ENCODE measurements around the gene PPP1R12C.
"Not testable (repeated sequence)": the region's sequence is repeated elsewhere in the genome, so short reads cannot be mapped to it uniquely, and the experiment has no call there.

Gene PPP1R12C

GRCh38 chr19:55071129-55071502 is 46.3 kb downstream of the PPP1R12C start:
- no peak for DNase-seq (ENCODE audit: low read depth)

GRCh38 chr19:55070466-55071128 is 46.8 kb downstream of the PPP1R12C start:
- DNase-seq (ENCODE audit: low read depth): no peak

- no peak for DNase-seq (ENCODE audit: low read depth)
These were observed 47.6 kb downstream of the PPP1R12C start for GRCh38 chr19:55069865-55070197.

- no peak for DNase-seq (ENCODE audit: low read depth)
These were observed 48.2 kb downstream of the PPP1R12C start for GRCh38 chr19:55068950-55069864.

- DNase-seq (ENCODE audit: low read depth): no peak
These were observed 49.6 kb downstream of the PPP1R12C start for GRCh38 chr19:55067869-55068268.

- no peak for DNase-seq (ENCODE audit: low read depth)
These were observed 51.2 kb downstream of the PPP1R12C start for GRCh38 chr19:55066107-55066709.

- not testable (repeated sequence) for DNase-seq (ENCODE audit: low read depth)
These were observed 51.9 kb downstream of the PPP1R12C start for GRCh38 chr19:55065516-55065915.

GRCh38 chr19:55063492-55063843 is 54.0 kb downstream of the PPP1R12C start:
- DNase-seq (ENCODE audit: low read depth): no peak

- DNase-seq (ENCODE audit: low read depth): peak; percentile 91
These were observed 54.5 kb downstream of the PPP1R12C start, which contains the start of gene RDH13 for GRCh38 chr19:55062735-55063491. Gene RDH13 (minus strand): TSS chr19:55063148. CDS start chr19:55063032, 116 bp downstream.

- DNase-seq (ENCODE audit: low read depth): not testable (repeated sequence)
These were observed 57.1 kb downstream of the PPP1R12C start for GRCh38 chr19:55060287-55060686.

- DNase-seq (ENCODE audit: low read depth): no peak
These were observed 58.4 kb downstream of the PPP1R12C start for GRCh38 chr19:55058781-55059610.

- no peak for DNase-seq (ENCODE audit: low read depth)
These were observed 60.6 kb downstream of the PPP1R12C start for GRCh38 chr19:55056827-55057226.

GRCh38 chr19:55053735-55054134 is 63.7 kb downstream of the PPP1R12C start:
- no peak for DNase-seq (ENCODE audit: low read depth)

GRCh38 chr19:55050749-55051532 is 66.5 kb downstream of the PPP1R12C start:
- no peak for DNase-seq (ENCODE audit: low read depth)

GRCh38 chr19:55048446-55048845 is 69.0 kb downstream of the PPP1R12C start:
- no peak for DNase-seq (ENCODE audit: low read depth)

GRCh38 chr19:55047951-55048350 is 69.5 kb downstream of the PPP1R12C start:
- DNase-seq (ENCODE audit: low read depth): no peak

GRCh38 chr19:55046975-55047622 is 70.3 kb downstream of the PPP1R12C start:
- DNase-seq (ENCODE audit: low read depth): no peak

GRCh38 chr19:55044771-55045716 is 72.4 kb downstream of the PPP1R12C start:
- DNase-seq (ENCODE audit: low read depth): no peak

- no peak for DNase-seq (ENCODE audit: low read depth)
These were observed 73.2 kb downstream of the PPP1R12C start for GRCh38 chr19:55044286-55044685.

Measured in stimulated activated CD8-positive, alpha-beta memory T cell treated with anti-CD3 and anti-CD28 coated beads, Interleukin-12 subunit alpha, Interleukin-12 subunit beta, amount 100 ng/mL, for 4 hours (primary cell).